ENCODE measurements around the gene KIAA0753.
"Not testable (repeated sequence)": the region's sequence is repeated elsewhere in the genome, so short reads cannot be mapped to it uniquely, and the experiment has no call there.

The KIAA0753 gene

GRCh38 chr17:6668219-6668618 lies 27.7 kb upstream of the KIAA0753 start:
- no peak for DNase-seq

- no peak for DNase-seq
Measured at GRCh38 chr17:6667516-6667915, 27.0 kb upstream of the KIAA0753 start.

- no peak for DNase-seq
Measured at GRCh38 chr17:6666557-6666956, 26.0 kb upstream of the KIAA0753 start.

- DNase-seq, result peak; percentile 57
Measured at GRCh38 chr17:6666077-6666521, 25.6 kb upstream of the KIAA0753 start.

- not testable (repeated sequence) for DNase-seq
Measured at GRCh38 chr17:6663200-6663599, 22.7 kb upstream of the KIAA0753 start.

- no peak for DNase-seq
Measured at GRCh38 chr17:6661464-6661848, 20.9 kb upstream of the KIAA0753 start.

- DNase-seq, result no peak
Measured at GRCh38 chr17:6660805-6661463, 20.4 kb upstream of the KIAA0753 start.

- DNase-seq, result no peak
Measured at GRCh38 chr17:6660101-6660500, 19.6 kb upstream of the KIAA0753 start.

- not testable (repeated sequence) for DNase-seq
Measured at GRCh38 chr17:6658411-6658810, 17.9 kb upstream of the KIAA0753 start.

GRCh38 chr17:6657633-6658287 lies 17.2 kb upstream of the KIAA0753 start:
- DNase-seq, result peak; percentile 36

- DNase-seq, result peak; percentile 49
Measured at GRCh38 chr17:6656797-6657632, 16.5 kb upstream of the KIAA0753 start.

GRCh38 chr17:6655732-6656361 lies 15.3 kb upstream of the KIAA0753 start:
- DNase-seq, result not testable (repeated sequence)

GRCh38 chr17:6654841-6655731 lies 14.6 kb upstream of the KIAA0753 start:
- DNase-seq, result peak; percentile 75

- DNase-seq, result peak; percentile 27
Measured at GRCh38 chr17:6651919-6652452, 11.5 kb upstream of the KIAA0753 start.

GRCh38 chr17:6651354-6651918 lies 10.9 kb upstream of the KIAA0753 start, which contains the start of the genes C17orf100 and MED31:
Gene C17orf100 (plus strand): TSS chr17:6651762. CDS start chr17:6651914, 152 bp downstream.
Gene MED31 (minus strand): TSS chr17:6651605. CDS start chr17:6651528, 77 bp downstream.
- peak; percentile 89 for DNase-seq

- no peak for DNase-seq
Measured at GRCh38 chr17:6648181-6648580, 7.7 kb upstream of the KIAA0753 start.

GRCh38 chr17:6643451-6644125 lies 3.1 kb upstream of the KIAA0753 start:
- no peak for DNase-seq

- DNase-seq, result no peak
Measured at GRCh38 chr17:6642592-6642991, 2.1 kb upstream of the KIAA0753 start.

GRCh38 chr17:6641247-6641863 lies 844 bp upstream of the KIAA0753 start:
- peak; percentile 49 for DNase-seq

All from DMS79 treated with DMSO at 0.1 percent for 48 hours (cell line).